Body of pancreas (tissue), 4 donors: ENCODE measurements around the gene MRPS27.

ENCODE experiments used
- POLR2A ChIP-seq, 3 donors: fragments of 450-650 bp; IDR thresholded peaks; one replicate each; pipeline ENCODE4 v1.6.1; 2016; ENCODE audit warnings: antibody characterized with exemption in 3 of 3, mild to moderate bottlenecking in 2 of 3
- TF ChIP-seq, protein P1 (sequence below), 7 experiments: fragments of 450-650 bp in 4 of 7; fragments of 200-600 bp in 3 of 7; sonication (generic) in 3 of 7; IDR thresholded peaks; one replicate each; pipeline ENCODE4 v1.5.1; 2016 to 2019; ENCODE audit warnings: antibody characterized with exemption in 7 of 7

DNA sequence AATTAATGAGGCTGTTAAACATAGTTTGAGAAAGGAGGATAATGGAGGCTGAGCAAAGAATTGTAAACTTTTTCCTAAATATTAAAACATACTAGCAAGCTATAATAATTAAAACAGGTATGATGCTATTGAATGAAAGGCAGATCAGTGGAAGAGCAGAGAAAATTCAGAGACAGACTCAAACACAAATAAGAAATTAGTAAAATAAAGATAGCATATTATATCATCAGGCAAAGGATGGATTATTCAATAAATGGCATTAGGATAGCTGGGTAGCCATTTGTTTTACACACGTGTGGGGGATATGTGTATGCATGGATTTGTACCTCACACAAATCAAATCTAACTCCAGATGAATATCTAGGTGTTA lies 50.6 kb downstream of the MRPS27 start:
- no peak for TF ChIP-seq POLR2A (IDR thresholded peaks at IDR 0.05)
- TF ChIP-seq, protein P1, sequence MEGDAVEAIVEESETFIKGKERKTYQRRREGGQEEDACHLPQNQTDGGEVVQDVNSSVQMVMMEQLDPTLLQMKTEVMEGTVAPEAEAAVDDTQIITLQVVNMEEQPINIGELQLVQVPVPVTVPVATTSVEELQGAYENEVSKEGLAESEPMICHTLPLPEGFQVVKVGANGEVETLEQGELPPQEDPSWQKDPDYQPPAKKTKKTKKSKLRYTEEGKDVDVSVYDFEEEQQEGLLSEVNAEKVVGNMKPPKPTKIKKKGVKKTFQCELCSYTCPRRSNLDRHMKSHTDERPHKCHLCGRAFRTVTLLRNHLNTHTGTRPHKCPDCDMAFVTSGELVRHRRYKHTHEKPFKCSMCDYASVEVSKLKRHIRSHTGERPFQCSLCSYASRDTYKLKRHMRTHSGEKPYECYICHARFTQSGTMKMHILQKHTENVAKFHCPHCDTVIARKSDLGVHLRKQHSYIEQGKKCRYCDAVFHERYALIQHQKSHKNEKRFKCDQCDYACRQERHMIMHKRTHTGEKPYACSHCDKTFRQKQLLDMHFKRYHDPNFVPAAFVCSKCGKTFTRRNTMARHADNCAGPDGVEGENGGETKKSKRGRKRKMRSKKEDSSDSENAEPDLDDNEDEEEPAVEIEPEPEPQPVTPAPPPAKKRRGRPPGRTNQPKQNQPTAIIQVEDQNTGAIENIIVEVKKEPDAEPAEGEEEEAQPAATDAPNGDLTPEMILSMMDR (IDR thresholded peaks at IDR 0.05) = peak in 1 of 7 experiments; percentile 6
